ENCODE results near the gene ACOX3.
"Not testable (repeated sequence)": the region's sequence is repeated elsewhere in the genome, so short reads cannot be mapped to it uniquely, and the experiment has no call there.

ACOX3 gene

GRCh38 chr4:8431553-8431952 is 9.0 kb downstream of the ACOX3 start:
- Histone ChIP-seq H3K9ac (ENCODE audit: low read length) (no peak overlapping the region), H3K4me3 (ENCODE audit: low read depth, low read length) (no peak overlapping the region), H3K27ac (ENCODE audit: low read depth, low read length) (no peak overlapping the region), H3K27me3 (ENCODE audit: control insufficient read depth, insufficient read depth, low read length) (no peaks in the 10 kb centered on the region), H3K4me1 (ENCODE audit: control insufficient read depth, insufficient read depth, low read length) (peaks cover 9% of the 10 kb centered on the region), H3K36me3 (ENCODE audit: control insufficient read depth, insufficient read depth, low read length) (no peaks in the 10 kb centered on the region), H3K9me3 (ENCODE audit: control insufficient read depth, insufficient read depth, low read depth, low read length) (no peaks in the 10 kb centered on the region)

- Histone ChIP-seq H3K4me1 (ENCODE audit: control insufficient read depth, insufficient read depth, low read length) (peaks cover 9% of the 10 kb centered on the region), H3K27me3 (ENCODE audit: control insufficient read depth, insufficient read depth, low read length) (no peaks in the 10 kb centered on the region), H3K27ac (ENCODE audit: low read depth, low read length) (no peak overlapping the region), H3K4me3 (ENCODE audit: low read depth, low read length) (peak overlapping the region; percentile 93), H3K9me3 (ENCODE audit: control insufficient read depth, insufficient read depth, low read depth, low read length) (no peaks in the 10 kb centered on the region), H3K36me3 (ENCODE audit: control insufficient read depth, insufficient read depth, low read length) (no peaks in the 10 kb centered on the region), H3K9ac (ENCODE audit: low read length) (peak overlapping the region; percentile 61)
Measured at GRCh38 chr4:8428288-8429097, 12.0 kb downstream of the ACOX3 start.

GRCh38 chr4:8427761-8428287 is 12.7 kb downstream of the ACOX3 start:
- Histone ChIP-seq H3K4me3 (ENCODE audit: low read depth, low read length) (peak overlapping the region; percentile 93), H3K27ac (ENCODE audit: low read depth, low read length) (no peak overlapping the region), H3K27me3 (ENCODE audit: control insufficient read depth, insufficient read depth, low read length) (no peaks in the 10 kb centered on the region), H3K9ac (ENCODE audit: low read length) (peak overlapping the region; percentile 61), H3K9me3 (ENCODE audit: control insufficient read depth, insufficient read depth, low read depth, low read length) (no peaks in the 10 kb centered on the region), H3K4me1 (ENCODE audit: control insufficient read depth, insufficient read depth, low read length) (peaks cover 9% of the 10 kb centered on the region), H3K36me3 (ENCODE audit: control insufficient read depth, insufficient read depth, low read length) (no peaks in the 10 kb centered on the region)

GRCh38 chr4:8427262-8427661 is 13.3 kb downstream of the ACOX3 start:
- peak overlapping the region; percentile 93; the same call in 1 of the 2 replicates for H3K4me3 ChIP-seq (ENCODE audit: low read depth, low read length)
- no peak overlapping the region for H3K9ac ChIP-seq (ENCODE audit: low read length)
- peaks cover 9% of the 10 kb centered on the region for H3K4me1 ChIP-seq (ENCODE audit: control insufficient read depth, insufficient read depth, low read length)
- H3K27ac ChIP-seq (ENCODE audit: low read depth, low read length) = no peak overlapping the region
- H3K36me3 ChIP-seq (ENCODE audit: control insufficient read depth, insufficient read depth, low read length) = no peaks in the 10 kb centered on the region
- no peaks in the 10 kb centered on the region for H3K27me3 ChIP-seq (ENCODE audit: control insufficient read depth, insufficient read depth, low read length)
- H3K9me3 ChIP-seq (ENCODE audit: control insufficient read depth, insufficient read depth, low read depth, low read length) = no peaks in the 10 kb centered on the region

GRCh38 chr4:8422786-8423185 is 17.7 kb downstream of the ACOX3 start:
- no peak overlapping the region for H3K27ac ChIP-seq (ENCODE audit: low read depth, low read length)

GRCh38 chr4:8422327-8422726 is 18.2 kb downstream of the ACOX3 start:
- no peaks in the 10 kb centered on the region for H3K9me3 ChIP-seq (ENCODE audit: control insufficient read depth, insufficient read depth, low read depth, low read length)
- H3K9ac ChIP-seq (ENCODE audit: low read length) = no peak overlapping the region
- H3K27ac ChIP-seq (ENCODE audit: low read depth, low read length) = no peak overlapping the region
- H3K4me1 ChIP-seq (ENCODE audit: control insufficient read depth, insufficient read depth, low read length) = no peaks in the 10 kb centered on the region
- no peaks in the 10 kb centered on the region for H3K27me3 ChIP-seq (ENCODE audit: control insufficient read depth, insufficient read depth, low read length)
- H3K36me3 ChIP-seq (ENCODE audit: control insufficient read depth, insufficient read depth, low read length) = no peaks in the 10 kb centered on the region
- H3K4me3 ChIP-seq (ENCODE audit: low read depth, low read length) = no peak overlapping the region

More at GRCh38 chr4:8422786-8423185, 17.7 kb downstream of the ACOX3 start:
- H3K9me3 ChIP-seq (ENCODE audit: control insufficient read depth, insufficient read depth, low read depth, low read length) = no peaks in the 10 kb centered on the region
- H3K9ac ChIP-seq (ENCODE audit: low read length) = no peak overlapping the region
- H3K4me3 ChIP-seq (ENCODE audit: low read depth, low read length) = no peak overlapping the region
- no peaks in the 10 kb centered on the region for H3K27me3 ChIP-seq (ENCODE audit: control insufficient read depth, insufficient read depth, low read length)
- H3K4me1 ChIP-seq (ENCODE audit: control insufficient read depth, insufficient read depth, low read length) = peaks cover 3% of the 10 kb centered on the region
- no peaks in the 10 kb centered on the region for H3K36me3 ChIP-seq (ENCODE audit: control insufficient read depth, insufficient read depth, low read length)

- not testable (repeated sequence) for H3K9ac ChIP-seq (ENCODE audit: low read length); H3K4me1 ChIP-seq (ENCODE audit: control insufficient read depth, insufficient read depth, low read length); H3K27ac ChIP-seq (ENCODE audit: low read depth, low read length); H3K27me3 ChIP-seq (ENCODE audit: control insufficient read depth, insufficient read depth, low read length); H3K36me3 ChIP-seq (ENCODE audit: control insufficient read depth, insufficient read depth, low read length); H3K9me3 ChIP-seq (ENCODE audit: control insufficient read depth, insufficient read depth, low read depth, low read length); H3K4me3 ChIP-seq (ENCODE audit: low read depth, low read length)
Measured at GRCh38 chr4:8420151-8420550, 20.4 kb downstream of the ACOX3 start.

GRCh38 chr4:8419222-8420041 is 21.1 kb downstream of the ACOX3 start:
- Histone ChIP-seq H3K4me3 (ENCODE audit: low read depth, low read length) (no peak overlapping the region), H3K27ac (ENCODE audit: low read depth, low read length) (no peak overlapping the region), H3K9me3 (ENCODE audit: control insufficient read depth, insufficient read depth, low read depth, low read length) (no peaks in the 10 kb centered on the region), H3K9ac (ENCODE audit: low read length) (no peak overlapping the region), H3K36me3 (ENCODE audit: control insufficient read depth, insufficient read depth, low read length) (peaks cover 11% of the 10 kb centered on the region; the same call in 1 of the 2 replicates), H3K27me3 (ENCODE audit: control insufficient read depth, insufficient read depth, low read length) (no peaks in the 10 kb centered on the region), H3K4me1 (ENCODE audit: control insufficient read depth, insufficient read depth, low read length) (no peaks in the 10 kb centered on the region)

- no peaks in the 10 kb centered on the region for H3K9me3 ChIP-seq (ENCODE audit: control insufficient read depth, insufficient read depth, low read depth, low read length)
- no peaks in the 10 kb centered on the region for H3K27me3 ChIP-seq (ENCODE audit: control insufficient read depth, insufficient read depth, low read length)
- no peak overlapping the region for H3K4me3 ChIP-seq (ENCODE audit: low read depth, low read length)
- H3K9ac ChIP-seq (ENCODE audit: low read length) = no peak overlapping the region
- H3K36me3 ChIP-seq (ENCODE audit: control insufficient read depth, insufficient read depth, low read length) = peaks cover 12% of the 10 kb centered on the region; the same call in 1 of the 2 replicates
- H3K4me1 ChIP-seq (ENCODE audit: control insufficient read depth, insufficient read depth, low read length) = no peaks in the 10 kb centered on the region
- H3K27ac ChIP-seq (ENCODE audit: low read depth, low read length) = no peak overlapping the region
Measured at GRCh38 chr4:8417071-8417614, 23.4 kb downstream of the ACOX3 start.

GRCh38 chr4:8414377-8414776 is 26.1 kb downstream of the ACOX3 start:
- no peaks in the 10 kb centered on the region for H3K27me3 ChIP-seq (ENCODE audit: control insufficient read depth, insufficient read depth, low read length)
- no peak overlapping the region for H3K9ac ChIP-seq (ENCODE audit: low read length)
- H3K4me1 ChIP-seq (ENCODE audit: control insufficient read depth, insufficient read depth, low read length) = peaks cover 11% of the 10 kb centered on the region
- no peaks in the 10 kb centered on the region for H3K9me3 ChIP-seq (ENCODE audit: control insufficient read depth, insufficient read depth, low read depth, low read length)
- no peak overlapping the region for H3K4me3 ChIP-seq (ENCODE audit: low read depth, low read length)
- H3K36me3 ChIP-seq (ENCODE audit: control insufficient read depth, insufficient read depth, low read length) = peaks cover 12% of the 10 kb centered on the region; the same call in 1 of the 2 replicates
- no peak overlapping the region for H3K27ac ChIP-seq (ENCODE audit: low read depth, low read length)

Data from HUES6 (cell line).